D721Med (cell line): ENCODE results near the gene PCNX3.

Experiments
- DNase-seq: peaks from one replicate; pipeline ENCODE4 v3.0.0; 2011; ENCODE audit warnings: low spot score; ENCODE audit not compliant: insufficient read length
- FAIRE-seq: peaks from 2 replicates; lab custom pipeline; 2011; peaks lifted over from hg19 to GRCh38; lab: Jason Lieb, UNC
- TF ChIP-seq, protein P1 (sequence below): IDR thresholded peaks from 2 replicates; pipeline ENCODE4 v1.5.1; 2012; ENCODE audit warnings: mild to moderate bottlenecking, control low read depth; ENCODE audit not compliant: insufficient read depth; ENCODE audit errors: missing control alignments

Gene PCNX3

DNA sequence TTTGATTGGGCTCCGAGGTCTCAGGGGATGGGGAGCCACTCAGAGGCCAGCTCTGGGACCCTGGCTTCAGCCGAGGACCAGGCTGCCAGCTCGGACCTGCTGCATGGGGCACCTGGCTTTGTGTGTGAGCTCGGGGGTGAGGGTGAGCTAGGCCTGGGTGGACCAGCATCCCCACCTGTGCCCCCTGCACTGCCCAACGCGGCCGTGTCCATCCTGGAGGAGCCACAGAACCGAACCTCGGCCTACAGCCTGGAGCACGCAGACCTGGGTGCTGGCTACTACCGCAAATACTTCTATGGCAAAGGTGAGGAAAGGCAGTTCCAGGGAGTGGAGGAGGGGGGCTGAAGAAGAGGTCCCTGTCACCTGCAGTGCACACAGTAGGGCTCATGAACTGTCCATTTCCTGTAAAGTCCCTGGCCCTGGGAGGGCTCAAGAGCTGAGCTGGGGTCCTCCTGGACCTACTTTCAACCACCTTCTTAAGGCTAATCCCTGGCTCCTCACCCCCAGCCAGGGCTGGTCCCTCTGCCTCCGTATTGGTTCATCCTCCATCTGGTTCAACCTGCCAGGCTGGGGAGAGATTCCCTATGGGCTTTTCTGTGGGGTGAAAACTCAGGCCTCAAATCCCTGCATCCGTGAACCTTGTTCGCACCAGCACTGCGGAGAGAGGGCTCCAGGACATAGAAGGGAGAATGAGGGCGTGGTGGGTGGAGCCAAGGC lies 25.9 kb downstream of the PCNX3 start:
- TF ChIP-seq, protein P1, sequence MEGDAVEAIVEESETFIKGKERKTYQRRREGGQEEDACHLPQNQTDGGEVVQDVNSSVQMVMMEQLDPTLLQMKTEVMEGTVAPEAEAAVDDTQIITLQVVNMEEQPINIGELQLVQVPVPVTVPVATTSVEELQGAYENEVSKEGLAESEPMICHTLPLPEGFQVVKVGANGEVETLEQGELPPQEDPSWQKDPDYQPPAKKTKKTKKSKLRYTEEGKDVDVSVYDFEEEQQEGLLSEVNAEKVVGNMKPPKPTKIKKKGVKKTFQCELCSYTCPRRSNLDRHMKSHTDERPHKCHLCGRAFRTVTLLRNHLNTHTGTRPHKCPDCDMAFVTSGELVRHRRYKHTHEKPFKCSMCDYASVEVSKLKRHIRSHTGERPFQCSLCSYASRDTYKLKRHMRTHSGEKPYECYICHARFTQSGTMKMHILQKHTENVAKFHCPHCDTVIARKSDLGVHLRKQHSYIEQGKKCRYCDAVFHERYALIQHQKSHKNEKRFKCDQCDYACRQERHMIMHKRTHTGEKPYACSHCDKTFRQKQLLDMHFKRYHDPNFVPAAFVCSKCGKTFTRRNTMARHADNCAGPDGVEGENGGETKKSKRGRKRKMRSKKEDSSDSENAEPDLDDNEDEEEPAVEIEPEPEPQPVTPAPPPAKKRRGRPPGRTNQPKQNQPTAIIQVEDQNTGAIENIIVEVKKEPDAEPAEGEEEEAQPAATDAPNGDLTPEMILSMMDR, result no peak
- DNase-seq, result no peak
- FAIRE-seq, result no peak

GRCh38 chr11:65642014-65642671 lies 26.6 kb downstream of the PCNX3 start:
- no peak for FAIRE-seq
- DNase-seq, result peak; percentile 77
- TF ChIP-seq, protein P1, result no peak

- FAIRE-seq, result no peak
- no peak for DNase-seq
- TF ChIP-seq, protein P1, result no peak
Measured at GRCh38 chr11:65643971-65644370, 28.4 kb downstream of the PCNX3 start.

DNA sequence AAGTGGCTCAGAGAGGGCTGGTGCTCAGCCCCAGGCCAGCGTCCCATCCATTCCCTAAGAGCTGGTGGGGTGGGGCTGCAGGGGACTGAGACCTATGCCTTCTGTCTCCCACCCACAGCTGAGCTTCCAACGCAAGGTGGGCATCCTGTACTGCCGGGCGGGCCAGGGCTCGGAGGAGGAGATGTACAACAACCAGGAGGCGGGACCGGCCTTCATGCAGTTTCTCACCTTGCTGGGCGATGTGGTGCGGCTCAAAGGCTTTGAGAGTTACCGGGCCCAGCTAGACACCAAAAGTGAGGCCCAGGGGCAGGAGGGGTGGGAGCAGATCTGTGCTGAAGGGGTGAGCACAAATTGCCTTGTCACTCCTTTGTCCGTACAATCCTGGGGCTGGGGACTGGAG lies 29.3 kb downstream of the PCNX3 start:
- FAIRE-seq (no peak), DNase-seq (no peak)

DNA sequence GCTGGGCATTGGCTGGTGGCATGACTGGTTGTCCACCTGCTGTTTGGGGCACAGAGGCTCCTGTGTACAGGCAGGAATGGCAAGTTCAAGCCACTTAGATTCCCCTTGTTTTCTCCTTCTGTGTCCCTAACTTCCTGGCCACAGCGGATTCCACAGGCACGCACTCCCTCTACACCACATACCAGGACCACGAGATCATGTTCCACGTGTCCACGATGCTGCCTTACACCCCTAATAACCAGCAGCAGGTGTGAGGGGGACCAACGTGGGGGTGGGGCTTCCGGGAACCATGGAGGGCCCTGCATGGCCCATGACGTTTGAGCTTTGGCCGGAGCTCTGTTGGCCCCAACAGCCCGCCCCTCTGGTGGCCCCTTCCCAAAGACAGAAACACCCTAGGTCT lies 30.1 kb downstream of the PCNX3 start:
- TF ChIP-seq, protein P1, result no peak
- FAIRE-seq (no peak), DNase-seq (no peak)

More for the DNA sequence above, 29.3 kb downstream of the PCNX3 start:
- TF ChIP-seq, protein P1, result no peak

DNA sequence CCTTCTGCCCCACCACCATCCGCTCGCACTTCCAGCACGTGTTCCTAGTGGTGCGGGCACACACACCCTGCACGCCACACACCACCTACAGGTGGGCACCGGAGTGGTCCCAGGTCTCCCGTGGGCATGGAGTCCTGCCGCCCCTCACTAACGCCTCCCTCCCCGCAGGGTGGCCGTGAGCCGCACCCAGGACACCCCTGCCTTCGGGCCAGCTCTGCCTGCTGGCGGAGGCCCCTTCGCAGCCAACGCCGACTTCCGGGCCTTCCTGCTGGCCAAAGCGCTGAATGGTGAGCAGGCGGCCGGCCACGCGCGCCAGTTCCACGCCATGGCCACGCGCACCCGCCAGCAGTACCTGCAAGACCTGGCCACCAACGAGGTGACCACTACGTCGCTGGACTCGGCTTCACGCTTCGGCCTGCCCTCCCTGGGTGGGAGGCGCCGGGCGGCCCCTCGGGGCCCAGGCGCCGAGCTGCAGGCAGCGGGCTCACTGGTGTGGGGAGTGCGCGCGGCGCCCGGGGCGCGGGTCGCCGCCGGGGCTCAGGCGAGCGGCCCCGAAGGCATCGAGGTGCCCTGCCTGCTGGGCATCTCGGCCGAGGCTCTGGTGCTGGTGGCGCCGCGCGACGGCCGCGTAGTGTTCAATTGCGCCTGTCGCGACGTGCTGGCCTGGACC lies 30.8 kb downstream of the PCNX3 start:
- TF ChIP-seq, protein P1, result no peak
- no peak for DNase-seq
- FAIRE-seq, result no peak
